Loucy (cell line): Measurements from ENCODE around the gene RPS6KA2.

Experiments used
- EZH2phosphoT487 ChIP-seq: fragments of 200-600 bp; IDR thresholded peaks from 2 replicates; pipeline ENCODE4 v1.6.1; 2018; ENCODE audit warnings: antibody characterized with exemption, mild to moderate bottlenecking, moderate library complexity, borderline replicate concordance
- TF ChIP-seq, protein P1 (sequence below): fragments of 200-600 bp; sonication (generic); conservative IDR thresholded peaks from 2 replicates; pipeline ENCODE4 v1.5.1; 2014; ENCODE audit warnings: mild to moderate bottlenecking, antibody characterized with exemption, low read length

DNA sequence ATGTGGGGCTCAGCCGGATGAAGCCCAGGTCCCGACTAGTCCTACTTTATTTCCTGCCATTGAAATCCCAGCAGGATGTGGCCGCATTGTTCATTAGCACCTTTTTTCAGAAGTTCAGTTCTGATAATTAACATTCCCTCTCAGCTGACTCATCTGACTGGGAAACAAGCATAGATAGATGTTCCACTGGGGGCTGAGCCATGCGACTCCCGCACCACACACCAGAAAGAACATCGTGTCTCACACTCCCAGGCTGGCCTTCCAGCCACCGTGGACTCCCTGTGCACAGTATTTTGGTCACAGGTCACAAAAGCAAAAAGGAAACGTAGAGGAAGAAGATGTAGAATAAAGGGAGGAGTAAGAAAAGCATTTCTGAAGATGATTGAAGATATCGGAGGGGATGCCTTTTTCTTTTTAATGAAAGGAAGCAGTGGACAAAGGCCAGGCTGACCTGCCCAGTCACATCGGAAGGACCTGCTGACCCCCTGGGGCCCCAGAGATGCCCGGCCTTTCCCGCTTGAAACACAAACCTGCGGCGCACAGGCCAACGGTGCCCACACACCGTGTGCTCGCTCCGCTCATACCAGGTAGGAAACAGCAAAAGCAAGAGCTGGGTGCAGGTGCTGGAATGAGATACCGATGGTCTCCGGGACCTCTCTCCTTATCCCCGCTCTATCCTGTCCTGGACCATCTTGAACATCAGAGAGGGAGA lies 11.8 kb downstream of the RPS6KA2 start:
- TF ChIP-seq, protein P1, sequence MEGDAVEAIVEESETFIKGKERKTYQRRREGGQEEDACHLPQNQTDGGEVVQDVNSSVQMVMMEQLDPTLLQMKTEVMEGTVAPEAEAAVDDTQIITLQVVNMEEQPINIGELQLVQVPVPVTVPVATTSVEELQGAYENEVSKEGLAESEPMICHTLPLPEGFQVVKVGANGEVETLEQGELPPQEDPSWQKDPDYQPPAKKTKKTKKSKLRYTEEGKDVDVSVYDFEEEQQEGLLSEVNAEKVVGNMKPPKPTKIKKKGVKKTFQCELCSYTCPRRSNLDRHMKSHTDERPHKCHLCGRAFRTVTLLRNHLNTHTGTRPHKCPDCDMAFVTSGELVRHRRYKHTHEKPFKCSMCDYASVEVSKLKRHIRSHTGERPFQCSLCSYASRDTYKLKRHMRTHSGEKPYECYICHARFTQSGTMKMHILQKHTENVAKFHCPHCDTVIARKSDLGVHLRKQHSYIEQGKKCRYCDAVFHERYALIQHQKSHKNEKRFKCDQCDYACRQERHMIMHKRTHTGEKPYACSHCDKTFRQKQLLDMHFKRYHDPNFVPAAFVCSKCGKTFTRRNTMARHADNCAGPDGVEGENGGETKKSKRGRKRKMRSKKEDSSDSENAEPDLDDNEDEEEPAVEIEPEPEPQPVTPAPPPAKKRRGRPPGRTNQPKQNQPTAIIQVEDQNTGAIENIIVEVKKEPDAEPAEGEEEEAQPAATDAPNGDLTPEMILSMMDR = no peak
- TF ChIP-seq EZH2phosphoT487 = no peak
